Stimulated activated naive CD4-positive, alpha-beta T cell treated with Interleukin-2 at 50 U/mL for 16 hours (primary cell): Measurements from ENCODE around the gene MSANTD2.

Source experiments
- DNase-seq: peaks from one replicate; lab custom pipeline; 2025; lab: John Stamatoyannopoulos, UW

Gene MSANTD2

GRCh38 chr11:124817036-124817435 lies 16.8 kb upstream of the MSANTD2 start:
- DNase-seq = no peak

GRCh38 chr11:124814739-124815138 lies 14.5 kb upstream of the MSANTD2 start:
- DNase-seq = no peak

GRCh38 chr11:124812876-124813275 lies 12.7 kb upstream of the MSANTD2 start:
- no peak for DNase-seq

- DNase-seq = no peak
Observed at GRCh38 chr11:124811399-124812125, 11.4 kb upstream of the MSANTD2 start.

- DNase-seq = no peak
Observed at GRCh38 chr11:124807660-124808270, 7.6 kb upstream of the MSANTD2 start.

- DNase-seq = no peak
Observed at GRCh38 chr11:124807201-124807600, 7.0 kb upstream of the MSANTD2 start.

GRCh38 chr11:124804884-124805283 lies 4.7 kb upstream of the MSANTD2 start:
- no peak for DNase-seq

- no peak for DNase-seq
Observed at GRCh38 chr11:124801636-124802312, 1.6 kb upstream of the MSANTD2 start.

- DNase-seq = no peak
Observed at GRCh38 chr11:124801014-124801413, 808 bp upstream of the MSANTD2 start.

- peak; percentile 33 for DNase-seq
Observed at GRCh38 chr11:124799348-124800225, 619 bp downstream of the MSANTD2 start.

- no peak for DNase-seq
Observed at GRCh38 chr11:124798991-124799347, 1.2 kb downstream of the MSANTD2 start.

- no peak for DNase-seq
Observed at GRCh38 chr11:124796312-124796711, 3.9 kb downstream of the MSANTD2 start.

GRCh38 chr11:124793466-124794278 lies 6.5 kb downstream of the MSANTD2 start:
- no peak for DNase-seq

GRCh38 chr11:124791626-124792341 lies 8.4 kb downstream of the MSANTD2 start:
- DNase-seq = no peak

GRCh38 chr11:124788521-124788920 lies 11.7 kb downstream of the MSANTD2 start:
- no peak for DNase-seq

GRCh38 chr11:124784051-124784450 lies 16.2 kb downstream of the MSANTD2 start:
- DNase-seq = no peak

- no peak for DNase-seq
Observed at GRCh38 chr11:124783002-124783401, 17.2 kb downstream of the MSANTD2 start.

- no peak for DNase-seq
Observed at GRCh38 chr11:124779568-124779967, 20.6 kb downstream of the MSANTD2 start.

- DNase-seq = no peak
Observed at GRCh38 chr11:124778281-124778680, 21.9 kb downstream of the MSANTD2 start.

GRCh38 chr11:124776865-124777645 lies 23.2 kb downstream of the MSANTD2 start:
- DNase-seq = no peak
